ENCODE results near the gene WWOX.

DNA sequence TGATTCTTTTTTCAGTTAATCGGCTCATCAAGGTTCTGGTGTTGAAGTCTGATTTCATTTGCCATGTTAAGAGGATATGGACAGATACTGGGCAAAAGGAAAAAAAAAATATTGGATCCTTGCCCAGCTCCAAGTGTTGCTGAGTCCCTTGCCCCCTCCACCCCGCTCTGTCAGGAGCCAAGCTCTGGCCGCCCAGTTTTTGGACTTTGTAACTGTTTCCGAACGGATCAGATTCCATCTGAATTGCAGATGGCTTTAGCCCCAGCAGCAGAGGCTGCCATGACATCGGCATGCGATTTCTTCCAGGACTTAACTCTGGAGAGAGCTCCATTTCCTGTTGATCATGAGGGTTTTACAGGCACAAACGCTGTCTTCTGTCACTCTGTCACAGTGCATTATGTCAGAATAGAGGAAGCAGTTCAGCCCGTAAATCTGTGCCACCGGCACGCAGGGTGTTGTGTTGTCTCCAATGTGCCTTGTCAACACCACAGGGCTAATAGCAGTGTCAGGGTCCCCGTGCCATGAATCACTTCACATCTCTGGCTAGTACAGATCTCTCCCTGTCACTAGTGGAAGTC, 885.5 kb downstream of the WWOX start:
- no peak for TF ChIP-seq EZH2 (IDR thresholded peaks at IDR 0.05; ENCODE audit: borderline replicate concordance, low read depth, low read length, severe bottlenecking)
- TF ChIP-seq, protein P1, sequence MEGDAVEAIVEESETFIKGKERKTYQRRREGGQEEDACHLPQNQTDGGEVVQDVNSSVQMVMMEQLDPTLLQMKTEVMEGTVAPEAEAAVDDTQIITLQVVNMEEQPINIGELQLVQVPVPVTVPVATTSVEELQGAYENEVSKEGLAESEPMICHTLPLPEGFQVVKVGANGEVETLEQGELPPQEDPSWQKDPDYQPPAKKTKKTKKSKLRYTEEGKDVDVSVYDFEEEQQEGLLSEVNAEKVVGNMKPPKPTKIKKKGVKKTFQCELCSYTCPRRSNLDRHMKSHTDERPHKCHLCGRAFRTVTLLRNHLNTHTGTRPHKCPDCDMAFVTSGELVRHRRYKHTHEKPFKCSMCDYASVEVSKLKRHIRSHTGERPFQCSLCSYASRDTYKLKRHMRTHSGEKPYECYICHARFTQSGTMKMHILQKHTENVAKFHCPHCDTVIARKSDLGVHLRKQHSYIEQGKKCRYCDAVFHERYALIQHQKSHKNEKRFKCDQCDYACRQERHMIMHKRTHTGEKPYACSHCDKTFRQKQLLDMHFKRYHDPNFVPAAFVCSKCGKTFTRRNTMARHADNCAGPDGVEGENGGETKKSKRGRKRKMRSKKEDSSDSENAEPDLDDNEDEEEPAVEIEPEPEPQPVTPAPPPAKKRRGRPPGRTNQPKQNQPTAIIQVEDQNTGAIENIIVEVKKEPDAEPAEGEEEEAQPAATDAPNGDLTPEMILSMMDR (IDR thresholded peaks at IDR 0.05; ENCODE audit: extremely low read depth in 1 of 2, insufficient read depth in 1 of 2, low read depth in 1 of 2, low read length in 2 of 2): no peak
- TF ChIP-seq MYC (IDR thresholded peaks at IDR 0.05; ENCODE audit: low read depth, low read length): no peak
- no peak for TF ChIP-seq POLR2AphosphoS5 (IDR thresholded peaks at IDR 0.05; ENCODE audit: insufficient read depth, low read depth, low read length)
- TF ChIP-seq POLR2A (IDR thresholded peaks at IDR 0.05; ENCODE audit: low read depth, low read length): no peak
